Chondrocyte (in vitro differentiated cells): ENCODE measurements around the gene ZC3H12C. TPM values are rescaled to one million over a fixed set of nuclear protein-coding genes. Genes with fewer than 3 reads are reported as not detected.

Experiments used
- DNase-seq: peaks from one replicate; pipeline ENCODE4 v3.0.0; 2021; ENCODE audit warnings: mixed read lengths, low spot score
- H3K27ac Mint-ChIP-seq: one replicate; pipeline ENCODE4 v1.8.0; 2021; ENCODE audit warnings: mild to moderate bottlenecking, moderate library complexity, mixed read lengths; ENCODE audit not compliant: unreplicated experiment
- H3K27me3 Mint-ChIP-seq: 2 replicates; pipeline ENCODE4 v1.8.0; 2021; ENCODE audit warnings: low read depth, mixed read lengths
- H3K36me3 Mint-ChIP-seq: 2 replicates; pipeline ENCODE4 v1.8.0; 2021; ENCODE audit warnings: low read depth, mixed read lengths
- H3K4me1 Mint-ChIP-seq: 2 replicates; pipeline ENCODE4 v1.8.0; 2021; ENCODE audit warnings: low read depth, mild to moderate bottlenecking, mixed read lengths
- H3K4me3 Mint-ChIP-seq: one replicate; pipeline ENCODE4 v1.8.0; 2021; ENCODE audit warnings: mild to moderate bottlenecking, moderate library complexity, mixed read lengths; ENCODE audit not compliant: unreplicated experiment
- H3K9me3 Mint-ChIP-seq: 2 replicates; pipeline ENCODE4 v1.8.0; 2021; ENCODE audit warnings: low read depth, mixed read lengths
- total RNA-seq: library from RNA; stranded (reverse); gene quantifications from 3 replicates; pipeline ENCODE4 v1.2.1, GENCODE V29; 2021
- TF ChIP-seq, protein P1 (sequence below): fragments of 200-600 bp; sonication (generic); IDR thresholded peaks from 2 replicates; pipeline ENCODE4 v1.5.0; 2021; ENCODE audit warnings: antibody characterized with exemption, mild to moderate bottlenecking, moderate library complexity

Gene ZC3H12C
- total RNA-seq, 1 donor from 2014 or later, result 10.1 TPM

- H3K27me3 Mint-ChIP-seq, result no peaks in the 10 kb centered on the region
- peaks cover 3% of the 10 kb centered on the region for H3K9me3 Mint-ChIP-seq
- TF ChIP-seq, protein P1, sequence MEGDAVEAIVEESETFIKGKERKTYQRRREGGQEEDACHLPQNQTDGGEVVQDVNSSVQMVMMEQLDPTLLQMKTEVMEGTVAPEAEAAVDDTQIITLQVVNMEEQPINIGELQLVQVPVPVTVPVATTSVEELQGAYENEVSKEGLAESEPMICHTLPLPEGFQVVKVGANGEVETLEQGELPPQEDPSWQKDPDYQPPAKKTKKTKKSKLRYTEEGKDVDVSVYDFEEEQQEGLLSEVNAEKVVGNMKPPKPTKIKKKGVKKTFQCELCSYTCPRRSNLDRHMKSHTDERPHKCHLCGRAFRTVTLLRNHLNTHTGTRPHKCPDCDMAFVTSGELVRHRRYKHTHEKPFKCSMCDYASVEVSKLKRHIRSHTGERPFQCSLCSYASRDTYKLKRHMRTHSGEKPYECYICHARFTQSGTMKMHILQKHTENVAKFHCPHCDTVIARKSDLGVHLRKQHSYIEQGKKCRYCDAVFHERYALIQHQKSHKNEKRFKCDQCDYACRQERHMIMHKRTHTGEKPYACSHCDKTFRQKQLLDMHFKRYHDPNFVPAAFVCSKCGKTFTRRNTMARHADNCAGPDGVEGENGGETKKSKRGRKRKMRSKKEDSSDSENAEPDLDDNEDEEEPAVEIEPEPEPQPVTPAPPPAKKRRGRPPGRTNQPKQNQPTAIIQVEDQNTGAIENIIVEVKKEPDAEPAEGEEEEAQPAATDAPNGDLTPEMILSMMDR, result no peak
- H3K4me1 Mint-ChIP-seq, result peaks cover 32% of the 10 kb centered on the region
- peaks cover under 1% of the 10 kb centered on the region for H3K36me3 Mint-ChIP-seq
- peak overlapping the region; percentile 5 for H3K27ac Mint-ChIP-seq
- no peak overlapping the region for H3K4me3 Mint-ChIP-seq
- no peak for DNase-seq
These were observed 103.8 kb downstream of the ZC3H12C start for GRCh38 chr11:110196884-110197420.

- Mint-ChIP-seq H3K36me3 (no peaks in the 10 kb centered on the region), H3K9me3 (no peaks in the 10 kb centered on the region), H3K4me1 (peaks cover 32% of the 10 kb centered on the region), H3K27ac (no peak overlapping the region), H3K27me3 (no peaks in the 10 kb centered on the region), H3K4me3 (no peak overlapping the region)
- no peak for DNase-seq
- TF ChIP-seq, protein P1, result no peak
These were observed 105.0 kb downstream of the ZC3H12C start for GRCh38 chr11:110198031-110198729.

DNA sequence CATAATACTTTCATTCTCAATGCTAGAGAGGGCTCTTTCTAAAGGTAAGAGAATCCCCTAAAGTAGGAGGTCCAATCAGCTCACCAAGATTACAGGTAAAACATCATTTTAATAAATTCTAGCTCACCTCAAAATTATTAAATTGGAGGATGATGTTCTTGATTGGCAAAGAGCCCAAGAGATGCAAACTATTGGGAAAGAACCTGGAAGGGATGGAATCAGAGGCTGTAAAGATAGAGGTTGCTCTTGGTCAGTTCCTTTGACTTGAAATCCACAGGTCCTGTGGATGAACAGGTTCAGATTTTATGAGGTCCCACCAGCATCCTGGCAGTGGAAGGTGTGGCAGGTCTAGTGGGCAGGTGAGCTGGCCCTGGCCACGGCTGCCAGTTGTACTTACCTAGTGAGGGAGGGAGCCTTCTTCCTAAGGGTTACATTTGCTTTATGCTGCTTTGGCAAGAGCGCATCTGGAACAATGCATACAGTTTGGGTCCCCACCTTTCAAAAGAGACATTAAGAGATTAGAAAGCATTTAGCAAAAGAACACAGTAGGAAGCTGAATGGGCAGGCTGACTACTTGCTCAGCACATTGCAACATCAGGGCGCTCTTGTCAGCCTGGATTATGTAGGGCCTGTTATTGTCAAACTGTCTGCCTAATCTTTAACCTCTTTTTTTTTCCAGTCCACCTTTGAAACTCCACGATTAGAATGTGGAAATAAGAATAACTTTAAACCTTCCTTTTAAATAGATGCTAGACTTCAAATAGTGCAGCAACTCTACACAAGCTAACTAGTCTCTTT is 106.2 kb downstream of the ZC3H12C start:
- Mint-ChIP-seq H3K4me3 (no peak overlapping the region), H3K9me3 (no peaks in the 10 kb centered on the region), H3K27ac (no peak overlapping the region), H3K27me3 (no peaks in the 10 kb centered on the region), H3K4me1 (peaks cover 28% of the 10 kb centered on the region), H3K36me3 (no peaks in the 10 kb centered on the region)
- TF ChIP-seq, protein P1, result no peak
- DNase-seq, result no peak

DNA sequence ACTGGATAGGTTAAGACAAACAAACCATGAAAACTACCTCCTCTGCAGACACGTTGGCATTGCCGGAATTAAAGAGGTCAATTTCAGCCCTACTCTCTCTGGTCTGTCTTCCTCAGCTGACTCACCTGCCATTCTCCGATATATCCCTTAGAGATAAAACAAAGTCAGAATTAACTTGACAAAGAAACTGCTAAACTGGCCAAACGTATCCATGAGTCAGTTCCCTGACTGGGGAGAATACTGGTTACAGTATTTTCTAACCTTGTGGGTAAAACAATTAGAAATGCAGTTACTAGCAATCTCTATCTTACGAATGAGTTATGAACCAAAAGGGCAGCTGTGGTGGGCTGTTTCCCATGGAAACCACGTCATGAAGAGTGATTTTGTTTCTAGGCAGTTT is 107.0 kb downstream of the ZC3H12C start:
- H3K4me3 Mint-ChIP-seq, result no peak overlapping the region
- H3K9me3 Mint-ChIP-seq, result no peaks in the 10 kb centered on the region
- no peaks in the 10 kb centered on the region for H3K27me3 Mint-ChIP-seq
- H3K4me1 Mint-ChIP-seq, result peaks cover 22% of the 10 kb centered on the region
- DNase-seq, result no peak
- H3K36me3 Mint-ChIP-seq, result no peaks in the 10 kb centered on the region
- no peak overlapping the region for H3K27ac Mint-ChIP-seq
- TF ChIP-seq, protein P1, result no peak

- Mint-ChIP-seq H3K27ac (no peak overlapping the region), H3K27me3 (no peaks in the 10 kb centered on the region), H3K4me1 (peaks cover 16% of the 10 kb centered on the region), H3K9me3 (no peaks in the 10 kb centered on the region), H3K36me3 (no peaks in the 10 kb centered on the region), H3K4me3 (no peak overlapping the region)
- DNase-seq, result no peak
- TF ChIP-seq, protein P1, result no peak
These were observed 107.6 kb downstream of the ZC3H12C start for GRCh38 chr11:110200836-110201235.
